ENCODE measurements around the gene RPL27A. TPM values are rescaled to one million over a fixed set of nuclear protein-coding genes. Genes with fewer than 3 reads are reported as not detected.
A peak's percentile ranks its signal among the peaks of the same experiment; 100 is the strongest.

Gene RPL27A
- total and polyA plus RNA-seq, 2 donors (not counting 1 experiment from before 2014, with no cell fraction given) = 1,035 to 1,114 TPM

- H3K27me3 ChIP-seq (ENCODE audit: control insufficient read depth, insufficient read depth, low read length) = no peaks in the 10 kb centered on the region
- H3K36me3 ChIP-seq (ENCODE audit: control insufficient read depth, insufficient read depth, low read length) = peaks cover 8% of the 10 kb centered on the region
- peak overlapping the region; percentile 73 for H3K4me2 ChIP-seq (ENCODE audit: extremely low read depth, insufficient read depth, low read length)
- H4K20me1 ChIP-seq (ENCODE audit: control insufficient read depth, extremely low read depth, insufficient read depth, low read length) = no peaks in the 10 kb centered on the region
- peak overlapping the region; percentile 95 for H3K27ac ChIP-seq (ENCODE audit: insufficient read depth, low read length)
- H3K4me3 ChIP-seq (replicated peaks in 1 of 4; ENCODE audit: control extremely low read depth in 1 of 4, insufficient read depth in 1 of 4, low read depth in 3 of 4, low read length in 4 of 4) = peak overlapping the region in 3 of 4 experiments; percentile 20 to 34 (median 21)
- peaks cover 61% of the 10 kb centered on the region for H3K4me1 ChIP-seq (ENCODE audit: control insufficient read depth, extremely low read depth, insufficient read depth, low read length)
- H3K79me2 ChIP-seq (ENCODE audit: control insufficient read depth, insufficient read depth, low read length) = no peaks in the 10 kb centered on the region
- no peaks in the 10 kb centered on the region for H3K9me3 ChIP-seq (ENCODE audit: control insufficient read depth, insufficient read depth, low read depth, low read length)
- no peak overlapping the region for H2AFZ ChIP-seq (ENCODE audit: low read length)
- DNase-seq (ENCODE audit: low read depth in 2 of 2) = peak; percentile 94 to 95
- TF ChIP-seq CTCF (conservative IDR thresholded peaks at IDR 0.05 in 1 of 2, IDR thresholded peaks at IDR 0.05 in 1 of 2; ENCODE audit: low read depth in 1 of 2, low read length in 2 of 2) = no peak
- TF ChIP-seq EZH2 (IDR thresholded peaks at IDR 0.05; ENCODE audit: low read length, missing control alignments) = no peak
- peak overlapping the region; percentile 49 for H3K9ac ChIP-seq (ENCODE audit: insufficient read depth, low read length)
Observed at GRCh38 chr11:8717876-8718753, 35.5 kb downstream of the RPL27A start.

- peak overlapping the region in 2 of 4 experiments; percentile 3 to 16 for H3K4me3 ChIP-seq (replicated peaks in 1 of 4; ENCODE audit: control extremely low read depth in 1 of 4, insufficient read depth in 1 of 4, low read depth in 3 of 4, low read length in 4 of 4)
- H3K27me3 ChIP-seq (ENCODE audit: control insufficient read depth, insufficient read depth, low read length) = no peaks in the 10 kb centered on the region
- peaks cover 64% of the 10 kb centered on the region for H3K4me1 ChIP-seq (ENCODE audit: control insufficient read depth, extremely low read depth, insufficient read depth, low read length)
- peak overlapping the region; percentile 73 for H3K4me2 ChIP-seq (ENCODE audit: extremely low read depth, insufficient read depth, low read length)
- H3K27ac ChIP-seq (ENCODE audit: insufficient read depth, low read length) = peak overlapping the region; percentile 95
- TF ChIP-seq CTCF (conservative IDR thresholded peaks at IDR 0.05 in 1 of 2, IDR thresholded peaks at IDR 0.05 in 1 of 2; ENCODE audit: low read depth in 1 of 2, low read length in 2 of 2) = no peak
- TF ChIP-seq EZH2 (IDR thresholded peaks at IDR 0.05; ENCODE audit: low read length, missing control alignments) = no peak
- H3K9me3 ChIP-seq (ENCODE audit: control insufficient read depth, insufficient read depth, low read depth, low read length) = no peaks in the 10 kb centered on the region
- H4K20me1 ChIP-seq (ENCODE audit: control insufficient read depth, extremely low read depth, insufficient read depth, low read length) = no peaks in the 10 kb centered on the region
- no peaks in the 10 kb centered on the region for H3K79me2 ChIP-seq (ENCODE audit: control insufficient read depth, insufficient read depth, low read length)
- no peak overlapping the region for H3K9ac ChIP-seq (ENCODE audit: insufficient read depth, low read length)
- no peak overlapping the region for H2AFZ ChIP-seq (ENCODE audit: low read length)
- H3K36me3 ChIP-seq (ENCODE audit: control insufficient read depth, insufficient read depth, low read length) = peaks cover 6% of the 10 kb centered on the region
- DNase-seq (ENCODE audit: low read depth in 2 of 2) = peak; percentile 91 to 98
Observed at GRCh38 chr11:8719211-8719649, 36.6 kb downstream of the RPL27A start.

- Histone ChIP-seq H3K27me3 (ENCODE audit: control insufficient read depth, insufficient read depth, low read length) (no peaks in the 10 kb centered on the region), H3K4me2 (ENCODE audit: extremely low read depth, insufficient read depth, low read length) (peak overlapping the region; percentile 73), H4K20me1 (ENCODE audit: control insufficient read depth, extremely low read depth, insufficient read depth, low read length) (no peaks in the 10 kb centered on the region), H3K4me3 (replicated peaks in 1 of 4; ENCODE audit: control extremely low read depth in 1 of 4, insufficient read depth in 1 of 4, low read depth in 3 of 4, low read length in 4 of 4) (no peak overlapping the region), H3K36me3 (ENCODE audit: control insufficient read depth, insufficient read depth, low read length) (peaks cover 4% of the 10 kb centered on the region), H3K9me3 (ENCODE audit: control insufficient read depth, insufficient read depth, low read depth, low read length) (no peaks in the 10 kb centered on the region), H3K79me2 (ENCODE audit: control insufficient read depth, insufficient read depth, low read length) (no peaks in the 10 kb centered on the region), H2AFZ (ENCODE audit: low read length) (no peak overlapping the region), H3K27ac (ENCODE audit: insufficient read depth, low read length) (peak overlapping the region; percentile 95), H3K9ac (ENCODE audit: insufficient read depth, low read length) (no peak overlapping the region), H3K4me1 (ENCODE audit: control insufficient read depth, extremely low read depth, insufficient read depth, low read length) (peaks cover 64% of the 10 kb centered on the region)
- DNase-seq (ENCODE audit: low read depth in 2 of 2) = no peak
- no peak for TF ChIP-seq CTCF (conservative IDR thresholded peaks at IDR 0.05 in 1 of 2, IDR thresholded peaks at IDR 0.05 in 1 of 2; ENCODE audit: low read depth in 1 of 2, low read length in 2 of 2)
- no peak for TF ChIP-seq EZH2 (IDR thresholded peaks at IDR 0.05; ENCODE audit: low read length, missing control alignments)
Observed at GRCh38 chr11:8719721-8720120, 37.1 kb downstream of the RPL27A start.

Measured in fibroblast of lung (primary cell).